22Rv1 (cell line): Measurements from ENCODE around the gene CD2AP.

ENCODE experiments used
- ZFX ChIP-seq: fragments of 450-650 bp; IDR thresholded peaks from 2 replicates; pipeline ENCODE4 v1.6.1; 2017; ENCODE audit warnings: antibody characterized with exemption, borderline replicate concordance
- TF ChIP-seq, protein P1 (sequence below): fragments of 450-650 bp; IDR thresholded peaks from 2 replicates; pipeline ENCODE4 v1.5.1; 2017; ENCODE audit warnings: mild to moderate bottlenecking

DNA sequence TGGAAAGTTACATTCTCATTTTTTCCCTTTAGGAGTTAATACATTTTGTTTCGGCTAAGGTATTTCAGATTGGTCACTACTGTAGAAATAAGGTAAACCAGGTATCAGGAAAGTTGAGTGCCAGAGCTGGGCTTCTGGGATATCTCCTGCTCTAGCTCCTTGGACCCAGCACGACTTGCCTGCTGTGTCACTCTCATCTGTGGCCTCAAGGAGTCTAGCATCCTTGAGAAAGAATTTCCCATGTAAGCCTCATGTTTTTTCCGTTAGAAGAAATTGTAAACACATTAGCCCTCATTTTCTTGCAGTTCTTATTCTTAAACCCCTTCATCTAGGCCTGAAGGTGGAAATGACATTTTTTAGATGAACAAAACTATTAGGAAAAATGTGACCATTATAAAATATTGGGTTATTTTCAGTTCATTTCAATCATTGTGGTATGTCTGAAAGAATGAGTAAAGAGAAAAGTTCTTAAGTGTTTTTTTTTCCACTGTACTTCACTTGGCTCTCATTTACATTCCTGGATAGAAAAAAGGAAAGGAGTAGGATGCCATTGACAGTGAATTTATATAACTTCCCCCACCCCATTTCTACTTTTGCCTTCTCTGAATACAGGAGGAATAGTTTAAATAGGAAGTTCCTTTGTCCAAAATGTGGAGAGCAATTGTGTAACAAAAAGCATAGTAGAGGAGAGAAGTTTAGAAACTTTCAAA, 46.7 kb downstream of the CD2AP start:
- TF ChIP-seq, protein P1, sequence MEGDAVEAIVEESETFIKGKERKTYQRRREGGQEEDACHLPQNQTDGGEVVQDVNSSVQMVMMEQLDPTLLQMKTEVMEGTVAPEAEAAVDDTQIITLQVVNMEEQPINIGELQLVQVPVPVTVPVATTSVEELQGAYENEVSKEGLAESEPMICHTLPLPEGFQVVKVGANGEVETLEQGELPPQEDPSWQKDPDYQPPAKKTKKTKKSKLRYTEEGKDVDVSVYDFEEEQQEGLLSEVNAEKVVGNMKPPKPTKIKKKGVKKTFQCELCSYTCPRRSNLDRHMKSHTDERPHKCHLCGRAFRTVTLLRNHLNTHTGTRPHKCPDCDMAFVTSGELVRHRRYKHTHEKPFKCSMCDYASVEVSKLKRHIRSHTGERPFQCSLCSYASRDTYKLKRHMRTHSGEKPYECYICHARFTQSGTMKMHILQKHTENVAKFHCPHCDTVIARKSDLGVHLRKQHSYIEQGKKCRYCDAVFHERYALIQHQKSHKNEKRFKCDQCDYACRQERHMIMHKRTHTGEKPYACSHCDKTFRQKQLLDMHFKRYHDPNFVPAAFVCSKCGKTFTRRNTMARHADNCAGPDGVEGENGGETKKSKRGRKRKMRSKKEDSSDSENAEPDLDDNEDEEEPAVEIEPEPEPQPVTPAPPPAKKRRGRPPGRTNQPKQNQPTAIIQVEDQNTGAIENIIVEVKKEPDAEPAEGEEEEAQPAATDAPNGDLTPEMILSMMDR: no peak
- no peak for TF ChIP-seq ZFX
